OCI-LY1 (cell line): ENCODE measurements around the gene TCEA3.

Experiments
- CTCF ChIP-seq: fragments of 200-600 bp; sonication (generic), shearing (Covaris generic); IDR thresholded peaks from 2 replicates; pipeline ENCODE4 v1.5.1; 2017; ENCODE audit warnings: mild to moderate bottlenecking, antibody characterized with exemption, low read length, moderate library complexity, mixed read lengths
- EZH2 ChIP-seq: fragments of 200-600 bp; sonication (generic), shearing (Covaris generic); IDR thresholded peaks from 2 replicates; pipeline ENCODE4 v1.8.0; 2017; ENCODE audit warnings: borderline replicate concordance, mixed run types, mild to moderate bottlenecking, antibody characterized with exemption, low read length, moderate library complexity, mixed read lengths

GRCh38 chr1:23394181-23394580 lies 30.4 kb downstream of the TCEA3 start:
- no peak for TF ChIP-seq CTCF
- TF ChIP-seq EZH2 = no peak
